Breast epithelium (tissue), 3 donors: Measurements from ENCODE around the gene PITPNM1.

Experiments used
- POLR2A ChIP-seq: fragments of 450-650 bp; IDR thresholded peaks from one replicate; pipeline ENCODE4 v1.6.1; 2016; ENCODE audit warnings: antibody characterized with exemption, mild to moderate bottlenecking, moderate library complexity
- TF ChIP-seq, protein P1 (sequence below), 3 donors: fragments of 450-650 bp; IDR thresholded peaks; one replicate each; pipeline ENCODE4 v1.5.1; 2016 to 2017; ENCODE audit warnings: antibody characterized with exemption in 3 of 3, mild to moderate bottlenecking in 3 of 3, moderate library complexity in 3 of 3

DNA sequence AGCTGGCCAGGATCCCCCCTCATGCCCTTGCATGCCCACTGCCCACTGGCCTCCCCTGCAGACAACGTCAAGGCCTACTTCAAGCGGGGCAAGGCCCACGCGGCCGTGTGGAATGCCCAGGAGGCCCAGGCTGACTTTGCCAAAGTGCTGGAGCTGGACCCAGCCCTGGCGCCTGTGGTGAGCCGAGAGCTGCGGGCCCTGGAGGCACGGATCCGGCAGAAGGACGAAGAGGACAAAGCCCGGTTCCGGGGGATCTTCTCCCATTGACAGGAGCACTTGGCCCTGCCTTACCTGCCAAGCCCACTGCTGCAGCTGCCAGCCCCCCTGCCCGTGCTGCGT is 14.5 kb downstream of the PITPNM1 start:
- no peak for TF ChIP-seq POLR2A
- TF ChIP-seq, protein P1, sequence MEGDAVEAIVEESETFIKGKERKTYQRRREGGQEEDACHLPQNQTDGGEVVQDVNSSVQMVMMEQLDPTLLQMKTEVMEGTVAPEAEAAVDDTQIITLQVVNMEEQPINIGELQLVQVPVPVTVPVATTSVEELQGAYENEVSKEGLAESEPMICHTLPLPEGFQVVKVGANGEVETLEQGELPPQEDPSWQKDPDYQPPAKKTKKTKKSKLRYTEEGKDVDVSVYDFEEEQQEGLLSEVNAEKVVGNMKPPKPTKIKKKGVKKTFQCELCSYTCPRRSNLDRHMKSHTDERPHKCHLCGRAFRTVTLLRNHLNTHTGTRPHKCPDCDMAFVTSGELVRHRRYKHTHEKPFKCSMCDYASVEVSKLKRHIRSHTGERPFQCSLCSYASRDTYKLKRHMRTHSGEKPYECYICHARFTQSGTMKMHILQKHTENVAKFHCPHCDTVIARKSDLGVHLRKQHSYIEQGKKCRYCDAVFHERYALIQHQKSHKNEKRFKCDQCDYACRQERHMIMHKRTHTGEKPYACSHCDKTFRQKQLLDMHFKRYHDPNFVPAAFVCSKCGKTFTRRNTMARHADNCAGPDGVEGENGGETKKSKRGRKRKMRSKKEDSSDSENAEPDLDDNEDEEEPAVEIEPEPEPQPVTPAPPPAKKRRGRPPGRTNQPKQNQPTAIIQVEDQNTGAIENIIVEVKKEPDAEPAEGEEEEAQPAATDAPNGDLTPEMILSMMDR (IDR thresholded peaks at IDR 0.05), result no peak
